Measurements from ENCODE around the gene UAP1L1. TPM values are rescaled to one million over a fixed set of nuclear protein-coding genes. Genes with fewer than 3 reads are reported as not detected.

Gene UAP1L1
- total and polyA plus RNA-seq, 3 donors from 2014 or later: 6.9 to 10.1 (median 7.2) TPM

- DNase-seq: no peak
- intact Hi-C loops (cut with DNase I; ENCODE audit: low total_unique reads): no loop called here
- H3K9me3 ChIP-seq: no peaks in the 10 kb centered on the region
- H3K4me1 ChIP-seq: peaks cover 10% of the 10 kb centered on the region
- TF ChIP-seq CTCF (IDR thresholded peaks at IDR 0.05): no peak
- TF ChIP-seq POLR2A (IDR thresholded peaks at IDR 0.05): no peak
- H3K27me3 ChIP-seq: no peaks in the 10 kb centered on the region
- no peaks in the 10 kb centered on the region for H3K36me3 ChIP-seq (ENCODE audit: low read depth, missing control alignments)
- H3K4me3 ChIP-seq: no peak overlapping the region
- H3K27ac ChIP-seq: no peak overlapping the region
- 86% methylated on average over 23 of the region's 23 CpGs; no CpG with 5 or more reads in 1 of the 2 donors for WGBS, 2 donors
Measured at GRCh38 chr9:137040568-137040967, 36.7 kb upstream of the UAP1L1 start.

GRCh38 chr9:137041124-137041523 is 36.2 kb upstream of the UAP1L1 start:
- H3K36me3 ChIP-seq (ENCODE audit: low read depth, missing control alignments): no peaks in the 10 kb centered on the region
- 71% methylated on average over 16 of the region's 16 CpGs; no CpG with 5 or more reads in 1 of the 2 donors for WGBS, 2 donors
- TF ChIP-seq CTCF (IDR thresholded peaks at IDR 0.05) (no peak), POLR2A (IDR thresholded peaks at IDR 0.05) (no peak)
- peaks cover 10% of the 10 kb centered on the region for H3K4me1 ChIP-seq
- no peak for DNase-seq
- no peak overlapping the region for H3K4me3 ChIP-seq
- H3K27ac ChIP-seq: no peak overlapping the region
- intact Hi-C loops (cut with DNase I; ENCODE audit: low total_unique reads): no loop called here
- no peaks in the 10 kb centered on the region for H3K9me3 ChIP-seq
- no peaks in the 10 kb centered on the region for H3K27me3 ChIP-seq

- WGBS, 2 donors: 67 to 94% methylated on average over 3 to 33 of the region's 36 CpGs
- Histone ChIP-seq H3K27ac (peak overlapping the region in 1 of 2 donors; percentile 1), H3K36me3 (ENCODE audit: low read depth, missing control alignments) (no peaks in the 10 kb centered on the region), H3K27me3 (no peaks in the 10 kb centered on the region), H3K4me1 (peaks cover 10% of the 10 kb centered on the region), H3K9me3 (no peaks in the 10 kb centered on the region), H3K4me3 (no peak overlapping the region)
- DNase-seq: no peak
- no peak for TF ChIP-seq CTCF (IDR thresholded peaks at IDR 0.05)
- intact Hi-C loops (cut with DNase I; ENCODE audit: low total_unique reads): no loop called here
Measured at GRCh38 chr9:137042751-137043727, 34.3 kb upstream of the UAP1L1 start.

GRCh38 chr9:137044037-137044436 is 33.3 kb upstream of the UAP1L1 start:
- no peak for DNase-seq
- Histone ChIP-seq H3K4me3 (no peak overlapping the region), H3K9me3 (no peaks in the 10 kb centered on the region), H3K27ac (no peak overlapping the region), H3K27me3 (no peaks in the 10 kb centered on the region), H3K36me3 (ENCODE audit: low read depth, missing control alignments) (no peaks in the 10 kb centered on the region), H3K4me1 (peaks cover 10% of the 10 kb centered on the region)
- intact Hi-C loops (cut with DNase I; ENCODE audit: low total_unique reads): no loop called here
- 74% methylated on average over 6 to 12 of the region's 12 CpGs for WGBS, 2 donors
- TF ChIP-seq POLR2A (IDR thresholded peaks at IDR 0.05): no peak
- TF ChIP-seq CTCF (IDR thresholded peaks at IDR 0.05): no peak

Measured in testis (tissue), 3 donors.